ENCODE results near the gene LARGE2. TPM values are rescaled to one million over a fixed set of nuclear protein-coding genes. Genes with fewer than 3 reads are reported as not detected.

The LARGE2 gene
- total and polyA plus RNA-seq, 10 of the 15 experiments (the other 5 are each of a cell fraction or from before 2014, with no cell fraction given), result 0.03 to 0.41 (median 0.19) TPM; not detected in 6

GRCh38 chr11:45936511-45937054 is 14.1 kb downstream of the LARGE2 start:
- ATAC-seq, result no peak
- H3K36me3 ChIP-seq (ENCODE audit: control insufficient read depth in 2 of 2, insufficient read depth in 2 of 2, low read length in 1 of 2), result peaks cover 5 to 12% of the 10 kb centered on the region in 2 experiments; a peak in 3 of 4 replicates
- ChIA-PET SMC1A (ENCODE audit: uncharacterized antibody, unreplicated experiment) (interaction anchor here (1.0 to 3.0 kb wide), 4 partner anchors 18 to 70 kb away, joined by 3 to 13 read pairs (median 6); partner anchors contain the start of gene PEX16), POLR2A (interaction anchor here (1.3 kb wide), 1 partner anchor 90 kb away, joined by 4 read pairs; no protein-coding TSS in a partner anchor), CTCF (interaction anchor here (0.9 to 3.3 kb wide), 6 partner anchors 16 to 303 kb away, joined by 3 to 21 read pairs (median 4); no protein-coding TSS in a partner anchor), RAD21 (ENCODE audit: unreplicated experiment) (interaction anchor here (0.9 to 1.5 kb wide), 2 partner anchors 29 to 70 kb away, joined by 3 to 4 read pairs; no protein-coding TSS in a partner anchor)
- WGBS (ENCODE audit: insufficient coverage, insufficient replicate concordance, low lambda C conversion rate, missing lambda C conversion rate), result 96% methylated on average over 4 of the region's 4 CpGs
- H3K4me3 ChIP-seq, result no peak overlapping the region
- no peak overlapping the region for H2AFZ ChIP-seq (ENCODE audit: control insufficient read depth, low read depth, low read length)
- H3K9me3 ChIP-seq (replicated peaks; ENCODE audit: control insufficient read depth, insufficient read depth, low read length), result no peaks in the 10 kb centered on the region
- H3K27me3 ChIP-seq (replicated peaks in 1 of 2; ENCODE audit: control insufficient read depth in 2 of 2, insufficient read depth in 2 of 2, low read length in 1 of 2), result no peaks in the 10 kb centered on the region
- no peak for TF ChIP-seq GABPA (IDR thresholded peaks at IDR 0.05; ENCODE audit: low read depth)
- TF ChIP-seq POLR2A (IDR thresholded peaks at IDR 0.05; ENCODE audit: low read depth, low read length), result no peak
- TF ChIP-seq E2F4 (IDR thresholded peaks at IDR 0.05; ENCODE audit: low read depth, low read length), result no peak
- no peak for TF ChIP-seq SMC3 (IDR thresholded peaks at IDR 0.05; ENCODE audit: borderline replicate concordance, low read length)
- TF ChIP-seq HDAC6 (IDR thresholded peaks at IDR 0.05; ENCODE audit: unreplicated experiment), result no peak
- TF ChIP-seq SKIL (IDR thresholded peaks at IDR 0.05; ENCODE audit: low read depth, poor library complexity, severe bottlenecking), result no peak
- TF ChIP-seq TCF7 (IDR thresholded peaks at IDR 0.05; ENCODE audit: borderline replicate concordance), result no peak
- no peak for TF ChIP-seq IKZF1 (conservative IDR thresholded peaks at IDR 0.05)
- no peak for TF ChIP-seq ZNF274 (IDR thresholded peaks at IDR 0.05; ENCODE audit: insufficient read depth, insufficient read length)
- no peak for TF ChIP-seq CREB1 (IDR thresholded peaks at IDR 0.05; ENCODE audit: low read depth)
- TF ChIP-seq SP1 (IDR thresholded peaks at IDR 0.05; ENCODE audit: low read depth, low read length), result no peak
- no peak for TF ChIP-seq EGR1 (IDR thresholded peaks at IDR 0.05; ENCODE audit: borderline replicate concordance in 1 of 2, low read depth in 2 of 2, low read length in 2 of 2)
- no peak for TF ChIP-seq MEF2A (IDR thresholded peaks at IDR 0.05; ENCODE audit: insufficient read depth, low read depth, low read length)
- TF ChIP-seq JUND (IDR thresholded peaks at IDR 0.05; ENCODE audit: low read depth, low read length), result no peak
- no peak for TF ChIP-seq FOXK2 (IDR thresholded peaks at IDR 0.05)
- no peak for TF ChIP-seq NR2C1 (IDR thresholded peaks at IDR 0.05)
- no peak for TF ChIP-seq ZNF217 (IDR thresholded peaks at IDR 0.05)
- no peak for TF ChIP-seq BCLAF1 (IDR thresholded peaks at IDR 0.05)
- TF ChIP-seq ZBED1 (IDR thresholded peaks at IDR 0.05; ENCODE audit: borderline replicate concordance), result no peak
- intact Hi-C loops (cut with micrococcal nuclease; ENCODE audit: unreplicated experiment), result no loop called here
- no peaks in the 10 kb centered on the region for H3K79me2 ChIP-seq (ENCODE audit: control insufficient read depth, insufficient read depth, low read length)
- FAIRE-seq, result no peak
- peaks cover 2% of the 10 kb centered on the region for H4K20me1 ChIP-seq (ENCODE audit: control insufficient read depth, insufficient read depth)
- no peak overlapping the region for H3K4me2 ChIP-seq (ENCODE audit: control insufficient read depth, insufficient read depth)
- H3K27ac ChIP-seq (ENCODE audit: control insufficient read depth, insufficient read depth), result no peak overlapping the region
- no peak overlapping the region for H3K9ac ChIP-seq (ENCODE audit: control insufficient read depth, insufficient read depth, low read length)
- H3K4me1 ChIP-seq (ENCODE audit: control insufficient read depth, insufficient read depth, low read length), result peaks cover 31% of the 10 kb centered on the region
- BruUV-seq (replicated peaks), result no TSS peak
- DNase-seq (ENCODE audit: low read depth, low spot score), result no peak
- in situ Hi-C loops (cut with MboI), result no loop called here

Measured in GM12878 (cell line).